ENCODE measurements around the gene NAALADL2. TPM values are rescaled to one million over a fixed set of nuclear protein-coding genes. Genes with fewer than 3 reads are reported as not detected.

The NAALADL2 gene
- total RNA-seq, 1 donor from 2014 or later: 5.9 TPM

DNA sequence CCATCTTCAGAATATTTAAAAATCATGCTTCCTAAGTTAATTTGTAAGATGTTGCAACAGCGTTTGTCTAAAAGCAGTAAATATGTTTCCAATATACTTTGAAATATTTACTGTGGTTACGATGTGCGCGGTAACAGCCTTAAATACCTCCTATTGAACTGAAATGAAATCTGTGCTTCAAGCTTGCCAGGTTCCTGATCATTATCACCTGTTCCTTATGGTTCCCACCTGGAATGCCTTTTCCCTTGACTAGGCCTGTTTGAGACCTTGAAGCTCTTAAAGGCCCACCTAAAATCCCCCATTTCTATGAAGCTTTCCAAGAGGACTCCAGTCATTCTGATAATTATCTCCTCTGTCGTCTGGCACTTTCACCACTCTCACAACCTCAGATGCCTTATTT, 146.7 kb downstream of the NAALADL2 start:
- TF ChIP-seq, protein P1, sequence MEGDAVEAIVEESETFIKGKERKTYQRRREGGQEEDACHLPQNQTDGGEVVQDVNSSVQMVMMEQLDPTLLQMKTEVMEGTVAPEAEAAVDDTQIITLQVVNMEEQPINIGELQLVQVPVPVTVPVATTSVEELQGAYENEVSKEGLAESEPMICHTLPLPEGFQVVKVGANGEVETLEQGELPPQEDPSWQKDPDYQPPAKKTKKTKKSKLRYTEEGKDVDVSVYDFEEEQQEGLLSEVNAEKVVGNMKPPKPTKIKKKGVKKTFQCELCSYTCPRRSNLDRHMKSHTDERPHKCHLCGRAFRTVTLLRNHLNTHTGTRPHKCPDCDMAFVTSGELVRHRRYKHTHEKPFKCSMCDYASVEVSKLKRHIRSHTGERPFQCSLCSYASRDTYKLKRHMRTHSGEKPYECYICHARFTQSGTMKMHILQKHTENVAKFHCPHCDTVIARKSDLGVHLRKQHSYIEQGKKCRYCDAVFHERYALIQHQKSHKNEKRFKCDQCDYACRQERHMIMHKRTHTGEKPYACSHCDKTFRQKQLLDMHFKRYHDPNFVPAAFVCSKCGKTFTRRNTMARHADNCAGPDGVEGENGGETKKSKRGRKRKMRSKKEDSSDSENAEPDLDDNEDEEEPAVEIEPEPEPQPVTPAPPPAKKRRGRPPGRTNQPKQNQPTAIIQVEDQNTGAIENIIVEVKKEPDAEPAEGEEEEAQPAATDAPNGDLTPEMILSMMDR (IDR thresholded peaks at IDR 0.05): no peak
- H3K27me3 ChIP-seq: no peaks in the 10 kb centered on the region
- intact Hi-C loops (cut with DNase I): no loop called here
- H3K27ac ChIP-seq: no peak overlapping the region
- no peak overlapping the region for H3K4me3 ChIP-seq
- H3K4me1 ChIP-seq: no peaks in the 10 kb centered on the region
- H3K9me3 ChIP-seq: no peaks in the 10 kb centered on the region
- no peak for DNase-seq (ENCODE audit: low spot score in 2 of 2)
- H3K36me3 ChIP-seq: no peaks in the 10 kb centered on the region

DNA sequence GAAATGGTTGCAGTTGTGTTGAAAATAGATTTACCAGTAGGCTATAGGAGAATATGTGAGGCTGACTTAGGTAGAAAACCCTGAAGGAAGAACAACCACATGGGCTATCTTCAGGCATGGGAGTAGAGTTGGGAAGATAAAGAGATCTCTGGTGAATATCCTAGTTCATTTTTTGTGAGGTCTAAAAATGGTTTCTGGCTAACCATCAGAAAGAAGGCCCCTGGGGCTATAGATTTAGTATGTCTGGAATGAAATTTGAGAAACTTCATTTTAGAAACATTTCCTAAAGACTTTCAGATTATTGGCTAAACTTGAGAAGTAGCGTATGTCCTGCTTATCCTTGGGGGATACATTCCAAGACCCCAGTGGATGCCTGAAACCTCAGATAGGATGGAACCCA, 148.2 kb downstream of the NAALADL2 start:
- no peaks in the 10 kb centered on the region for H3K27me3 ChIP-seq
- DNase-seq (ENCODE audit: low spot score in 2 of 2): no peak
- TF ChIP-seq, protein P1 (IDR thresholded peaks at IDR 0.05): no peak
- H3K4me1 ChIP-seq: no peaks in the 10 kb centered on the region
- no peak overlapping the region for H3K27ac ChIP-seq
- H3K9me3 ChIP-seq: no peaks in the 10 kb centered on the region
- intact Hi-C loops (cut with DNase I): no loop called here
- H3K4me3 ChIP-seq: no peak overlapping the region
- H3K36me3 ChIP-seq: no peaks in the 10 kb centered on the region

DNA sequence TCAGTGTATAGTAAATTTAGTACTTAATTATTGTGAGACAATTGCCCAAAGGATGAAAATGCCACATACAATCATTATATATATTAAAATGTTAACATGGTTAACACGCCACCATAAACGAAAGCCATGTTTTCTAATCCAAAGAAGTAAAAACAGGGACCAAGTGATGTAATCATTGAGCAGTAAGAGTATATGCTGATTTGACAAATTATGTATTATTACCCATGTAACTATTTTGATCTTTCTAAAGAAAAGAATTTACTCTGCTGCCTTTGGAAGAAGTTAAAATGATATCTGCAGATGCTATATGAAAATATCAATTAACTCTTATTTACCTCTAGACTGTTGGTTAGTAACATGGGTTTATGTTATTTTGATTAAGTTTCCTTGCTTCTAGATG, 150.2 kb downstream of the NAALADL2 start:
- intact Hi-C loops (cut with DNase I): no loop called here
- no peaks in the 10 kb centered on the region for H3K9me3 ChIP-seq
- DNase-seq (ENCODE audit: low spot score in 2 of 2): no peak

DNA sequence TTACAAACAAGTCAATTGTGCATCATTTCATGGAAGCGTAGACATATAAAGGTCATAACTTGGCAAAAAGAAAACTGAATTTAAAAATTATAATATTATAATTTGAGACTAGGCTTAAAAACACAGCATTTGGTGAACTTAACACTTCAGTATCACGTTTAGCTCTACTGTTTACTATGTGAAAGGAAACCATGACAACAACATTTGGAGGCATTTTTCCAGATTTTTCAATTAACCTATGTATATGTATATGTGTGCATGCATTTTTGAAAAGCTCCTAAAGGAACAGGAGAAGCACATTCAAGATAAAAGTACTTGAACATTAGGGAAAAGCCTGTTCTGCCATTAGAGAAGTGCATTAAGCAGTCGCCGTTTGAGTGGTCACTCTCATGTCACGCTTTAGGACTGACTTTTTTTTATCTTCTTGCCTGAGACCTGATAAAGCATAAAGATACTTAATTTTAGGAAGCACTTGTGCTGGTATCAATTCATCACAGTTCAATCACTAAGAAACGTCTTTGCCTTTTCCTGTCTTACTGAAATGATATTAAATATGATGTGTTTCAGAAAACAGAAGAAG, 156.0 kb downstream of the NAALADL2 start:
- no peak overlapping the region for H3K4me3 ChIP-seq

More for the DNA sequence above, 150.2 kb downstream of the NAALADL2 start:
- Histone ChIP-seq H3K4me3 (no peak overlapping the region), H3K36me3 (no peaks in the 10 kb centered on the region), H3K27me3 (no peaks in the 10 kb centered on the region), H3K4me1 (no peaks in the 10 kb centered on the region), H3K27ac (no peak overlapping the region)
- TF ChIP-seq, protein P1 (IDR thresholded peaks at IDR 0.05): no peak

DNA sequence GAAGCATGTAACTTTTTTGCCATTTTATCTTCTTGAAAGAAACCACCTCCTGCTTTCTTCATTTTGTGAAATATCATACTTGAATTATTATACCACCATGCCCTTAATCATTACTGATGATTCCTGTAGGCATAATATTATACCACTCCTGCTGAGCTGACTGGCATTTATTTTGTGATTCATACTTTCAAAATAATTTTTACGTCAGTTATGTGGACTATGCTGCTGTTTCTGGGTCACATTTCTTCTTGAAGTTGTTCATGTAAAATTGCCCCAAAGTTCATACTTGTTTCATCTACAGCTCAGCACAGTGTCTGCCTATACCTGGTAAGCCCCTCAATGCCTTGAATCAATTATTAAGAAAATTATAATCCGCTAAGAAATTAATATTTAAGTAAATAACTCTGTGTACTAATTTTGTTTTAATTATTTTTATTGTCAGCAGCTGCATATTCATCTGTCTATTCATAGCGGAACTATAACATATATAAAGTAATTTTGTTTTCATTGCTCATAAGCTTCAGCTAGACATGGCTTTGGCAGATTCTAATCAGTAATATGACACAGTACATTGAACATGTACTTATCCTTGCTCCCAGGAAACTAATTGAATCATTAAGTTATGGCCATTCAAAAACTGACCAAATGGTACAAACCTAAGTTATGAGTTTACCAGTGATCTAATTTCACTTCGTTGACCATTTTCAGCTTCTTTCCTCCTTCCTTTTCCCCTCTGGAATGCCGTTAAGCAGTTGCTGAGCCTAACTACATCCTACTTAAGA, 160.0 kb downstream of the NAALADL2 start:
- Histone ChIP-seq H3K27me3 (no peaks in the 10 kb centered on the region), H3K36me3 (no peaks in the 10 kb centered on the region), H3K4me1 (no peaks in the 10 kb centered on the region), H3K27ac (no peak overlapping the region), H3K4me3 (no peak overlapping the region), H3K9me3 (no peaks in the 10 kb centered on the region)
- TF ChIP-seq, protein P1 (IDR thresholded peaks at IDR 0.05): no peak
- DNase-seq (ENCODE audit: low spot score in 2 of 2): no peak
- intact Hi-C loops (cut with DNase I): no loop called here

More for the DNA sequence above, 156.0 kb downstream of the NAALADL2 start:
- no peaks in the 10 kb centered on the region for H3K9me3 ChIP-seq
- no peak overlapping the region for H3K27ac ChIP-seq
- H3K36me3 ChIP-seq: no peaks in the 10 kb centered on the region
- no peaks in the 10 kb centered on the region for H3K4me1 ChIP-seq
- TF ChIP-seq, protein P1 (IDR thresholded peaks at IDR 0.05): no peak
- no peak for DNase-seq (ENCODE audit: low spot score in 2 of 2)
- H3K27me3 ChIP-seq: no peaks in the 10 kb centered on the region
- intact Hi-C loops (cut with DNase I): no loop called here
